HepG2 (cell line): ENCODE results near the gene ACSL5. TPM values are rescaled to one million over a fixed set of nuclear protein-coding genes. Genes with fewer than 3 reads are reported as not detected.

Experiments
- CEBPB ChIP-seq: IDR thresholded peaks from 2 replicates; pipeline ENCODE4 v1.6.1; 2011; ENCODE audit warnings: low read depth, low read length, improper control_type of control experiment, borderline replicate concordance
- FOSL2 ChIP-seq: sonication (generic); formaldehyde crosslinking; IDR thresholded peaks from 2 replicates; pipeline ENCODE4 v1.4.0; 2020; ENCODE audit warnings: missing genetic modification reagents
- FOXO4 ChIP-seq: sonication (generic); formaldehyde crosslinking; conservative IDR thresholded peaks from 2 replicates; pipeline ENCODE4 v1.8.1; 2023; ENCODE audit warnings: missing genetic modification reagents
- FOXP4 ChIP-seq: sonication (generic); formaldehyde crosslinking; IDR thresholded peaks from 2 replicates; pipeline ENCODE4 v1.4.0; 2020; ENCODE audit warnings: missing genetic modification reagents
- GATAD2A ChIP-seq: IDR thresholded peaks from 2 replicates; pipeline ENCODE4 v1.6.1; 2016
- GLMP ChIP-seq: sonication (generic); formaldehyde crosslinking; IDR thresholded peaks from 2 replicates; pipeline ENCODE4 v1.9.0; 2021; ENCODE audit warnings: missing genetic modification reagents, mild to moderate bottlenecking, borderline replicate concordance
- NR2F2 ChIP-seq: IDR thresholded peaks from 2 replicates; pipeline ENCODE4 v1.6.1; 2012; ENCODE audit warnings: low read depth, inconsistent platforms, borderline replicate concordance
- REL ChIP-seq: sonication (generic); formaldehyde crosslinking; conservative IDR thresholded peaks from 2 replicates; pipeline ENCODE4 v1.8.0; 2022; ENCODE audit warnings: mild to moderate bottlenecking, missing genetic modification reagents, moderate library complexity
- REPIN1 ChIP-seq: sonication (generic); formaldehyde crosslinking; IDR thresholded peaks from 2 replicates; pipeline ENCODE4 v1.8.0; 2022; ENCODE audit warnings: missing genetic modification reagents, low read depth, mild to moderate bottlenecking, borderline replicate concordance
- SP5 ChIP-seq: IDR thresholded peaks from 2 replicates; pipeline ENCODE4 v1.6.1; 2016; ENCODE audit warnings: low read depth, borderline replicate concordance
- TBP ChIP-seq: sonication (generic); formaldehyde crosslinking; IDR thresholded peaks from 2 replicates; pipeline ENCODE4 v1.5.0; 2020; ENCODE audit warnings: missing genetic modification reagents
- TERF1 ChIP-seq: sonication (generic); formaldehyde crosslinking; IDR thresholded peaks from 2 replicates; pipeline ENCODE4 v1.8.0; 2022; ENCODE audit warnings: mild to moderate bottlenecking, missing genetic modification reagents, moderate library complexity
- ZBTB2 ChIP-seq: sonication (generic); formaldehyde crosslinking; IDR thresholded peaks from 2 replicates; pipeline ENCODE4 v1.8.0; 2022; ENCODE audit warnings: low read depth, missing genetic modification reagents
- ZGPAT ChIP-seq: IDR thresholded peaks from 2 replicates; pipeline ENCODE4 v1.6.1; 2016; ENCODE audit warnings: mild to moderate bottlenecking
- ZNF12 ChIP-seq: sonication (generic); formaldehyde crosslinking; IDR thresholded peaks from 2 replicates; pipeline ENCODE4 v1.5.0; 2020; ENCODE audit warnings: missing genetic modification reagents
- ZNF205 ChIP-seq: IDR thresholded peaks from 2 replicates; pipeline ENCODE4 v1.6.1; 2018; ENCODE audit warnings: missing biosample characterization, missing genetic modification reagents
- ZNF597 ChIP-seq: sonication (generic); formaldehyde crosslinking; IDR thresholded peaks from 2 replicates; pipeline ENCODE4 v1.5.0; 2020; ENCODE audit warnings: missing genetic modification reagents
- polyA plus RNA-seq, 8 experiments: library from polyadenylated mRNA; depleted of rRNA in 3 of 8; stranded (reverse) in 7 of 8; unstranded in 1 of 8; fragments of >200 nt; fragmentation: Illumina TruSeq in 4 of 8; extraction: Trizol in 4 of 8; gene quantifications; 2 replicates each; pipeline versions ENCODE4 v1.2.1 to v1.2.3, GENCODE V29; 2011 to 2016; ENCODE audit warnings: low read depth in 4 of 8, missing spikeins in 1 of 8, mixed read lengths in 1 of 8; ENCODE audit not compliant: insufficient read depth in 1 of 8
- total RNA-seq, 5 experiments: library from RNA; depleted of rRNA; stranded (reverse); fragments of >200 nt; fragmentation: Illumina TruSeq; extraction: Trizol; gene quantifications; 2 replicates each; pipeline ENCODE4 v1.2.3, GENCODE V29; 2016; ENCODE audit warnings: low read depth in 1 of 5

Gene ACSL5
- total and polyA plus RNA-seq, 2 of the 13 experiments (the other 11 are each of a cell fraction or from before 2014, with no cell fraction given) = 56.4 to 82.5 TPM

- TF ChIP-seq GLMP (CRISPR knock-in tag) = no peak
- TF ChIP-seq GATAD2A (CRISPR knock-in tag) = peak; percentile 96
- peak; percentile 90 for TF ChIP-seq ZGPAT (CRISPR knock-in tag)
- no peak for TF ChIP-seq TERF1 (CRISPR knock-in tag)
- TF ChIP-seq CEBPB = no peak
- TF ChIP-seq REL (CRISPR knock-in tag) = 0 out of 2 replicates have a peak, but pooled peaks have one; percentile 43
- TF ChIP-seq ZNF205 (CRISPR knock-in tag) = peak; percentile 65; the same call in 1 of the 2 replicates
- peak; percentile 84 for TF ChIP-seq FOSL2 (CRISPR knock-in tag)
- TF ChIP-seq ZBTB2 = no peak
- TF ChIP-seq NR2F2 = peak; percentile 74
- TF ChIP-seq SP5 (CRISPR knock-in tag) = peak; percentile 94
- peak; percentile 66; the same call in 1 of the 2 replicates for TF ChIP-seq ZNF12 (CRISPR knock-in tag)
- no peak for TF ChIP-seq TBP
- TF ChIP-seq FOXO4 (CRISPR knock-in tag) = no peak
- no peak for TF ChIP-seq ZNF597 (CRISPR knock-in tag)
- TF ChIP-seq FOXP4 = peak; percentile 98
- peak; percentile 72; the same call in 1 of the 2 replicates for TF ChIP-seq REPIN1
Observed at GRCh38 chr10:112394475-112394875, 20.6 kb downstream of the ACSL5 start (continued).
